Measurements from ENCODE around the gene OR10K1. TPM values are rescaled to one million over a fixed set of nuclear protein-coding genes. Genes with fewer than 3 reads are reported as not detected.

Gene OR10K1
- total RNA-seq, 4 donors from 2014 or later: not detected

DNA sequence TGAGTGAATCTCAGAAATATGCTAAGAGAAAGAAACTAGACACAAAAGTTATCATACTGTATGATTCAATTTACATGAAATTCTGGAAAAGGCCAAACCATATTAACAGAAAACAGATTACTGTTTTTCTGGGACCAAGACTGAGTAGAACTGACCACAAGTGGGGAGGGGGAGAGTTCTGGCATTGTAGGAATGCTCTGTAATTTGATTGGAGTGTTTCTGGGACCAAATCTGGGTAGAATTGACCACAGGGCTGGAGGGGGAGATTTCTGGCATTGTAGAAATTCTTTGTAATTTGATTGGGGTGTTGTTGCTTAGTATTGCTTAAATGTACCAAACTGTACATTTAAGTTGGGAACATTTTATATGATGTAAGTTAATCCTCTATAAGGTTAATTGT lies 3.4 kb upstream of the OR10K1 start:
- H3K9me3 ChIP-seq: no peaks in the 10 kb centered on the region
- intact Hi-C loops (cut with DNase I): no loop called here
- no peaks in the 10 kb centered on the region for H3K4me1 ChIP-seq
- no peak for TF ChIP-seq CTCF (IDR thresholded peaks at IDR 0.05)
- no peak for TF ChIP-seq POLR2A (IDR thresholded peaks at IDR 0.05)
- no peak overlapping the region for H3K27ac ChIP-seq
- DNase-seq: no peak
- no peaks in the 10 kb centered on the region for H3K36me3 ChIP-seq
- no peaks in the 10 kb centered on the region for H3K27me3 ChIP-seq
- no peak overlapping the region for H3K4me3 ChIP-seq

DNA sequence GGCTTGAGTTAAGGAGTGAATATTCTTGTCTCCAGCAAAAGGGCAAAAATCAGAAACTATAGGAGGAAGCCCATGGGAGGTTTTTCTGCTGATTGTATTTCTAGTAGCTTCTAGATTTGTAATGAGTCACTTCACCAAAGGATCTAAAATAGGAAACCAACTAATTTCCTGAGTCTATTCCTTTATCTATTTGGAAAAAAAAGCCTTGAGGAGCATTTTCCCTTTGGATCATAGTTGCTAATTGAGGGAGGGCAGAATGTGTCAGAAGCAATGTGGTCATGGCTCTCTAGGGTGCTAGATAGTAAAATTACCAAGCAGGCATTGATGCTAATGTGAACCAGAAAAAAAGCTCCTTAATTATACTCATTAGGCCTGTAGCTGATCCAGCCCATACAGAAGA lies 10.3 kb downstream of the OR10K1 start, which contains the start of gene OR10R2:
TSS of gene OR10R2 (plus strand) at position 301 of the 400 bp plus-strand sequence. CDS start 106 bp downstream, outside the sequence.
- intact Hi-C loops (cut with DNase I): no loop called here
- no peaks in the 10 kb centered on the region for H3K27me3 ChIP-seq

DNA sequence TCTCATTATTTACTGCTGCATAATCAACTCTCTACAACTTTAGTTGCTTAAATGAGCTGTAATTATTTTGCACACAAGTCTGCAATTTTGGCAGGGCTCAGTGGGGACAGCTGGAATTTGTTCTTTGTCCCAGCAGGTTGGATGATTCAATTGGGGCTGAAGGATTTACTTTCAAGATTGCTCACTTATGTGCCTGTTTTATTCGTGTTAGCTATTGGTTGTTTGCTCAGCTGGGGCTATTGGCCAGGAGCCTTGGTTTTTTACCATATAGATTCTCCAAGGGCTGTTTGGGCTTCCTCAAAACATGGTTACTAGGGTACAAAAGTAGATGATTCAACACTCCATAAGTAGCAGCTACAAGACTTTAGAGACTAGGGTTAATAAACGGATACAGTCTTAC lies 23.8 kb downstream of the OR10K1 start:
- Histone ChIP-seq H3K36me3 (no peaks in the 10 kb centered on the region), H3K4me3 (no peak overlapping the region), H3K27ac (no peak overlapping the region), H3K9me3 (no peaks in the 10 kb centered on the region), H3K27me3 (no peaks in the 10 kb centered on the region), H3K4me1 (no peaks in the 10 kb centered on the region)
- WGBS, 2 donors: 32 to 46% methylated on average over 2 of the region's 2 CpGs
- TF ChIP-seq POLR2A (IDR thresholded peaks at IDR 0.05) (no peak), CTCF (IDR thresholded peaks at IDR 0.05) (no peak)
- DNase-seq: no peak
- intact Hi-C loops (cut with DNase I): no loop called here

More for the DNA sequence above, 10.3 kb downstream of the OR10K1 start, which contains the start of gene OR10R2:
- Histone ChIP-seq H3K27ac (no peak within 1 kb of the TSS), H3K36me3 (no peaks in the 10 kb centered on the region), H3K4me1 (no peaks in the 10 kb centered on the region), H3K4me3 (no peak within 1 kb of the TSS), H3K9me3 (no peaks in the 10 kb centered on the region)
- TF ChIP-seq POLR2A (IDR thresholded peaks at IDR 0.05) (no peak), CTCF (IDR thresholded peaks at IDR 0.05) (no peak)
- DNase-seq: no peak

DNA sequence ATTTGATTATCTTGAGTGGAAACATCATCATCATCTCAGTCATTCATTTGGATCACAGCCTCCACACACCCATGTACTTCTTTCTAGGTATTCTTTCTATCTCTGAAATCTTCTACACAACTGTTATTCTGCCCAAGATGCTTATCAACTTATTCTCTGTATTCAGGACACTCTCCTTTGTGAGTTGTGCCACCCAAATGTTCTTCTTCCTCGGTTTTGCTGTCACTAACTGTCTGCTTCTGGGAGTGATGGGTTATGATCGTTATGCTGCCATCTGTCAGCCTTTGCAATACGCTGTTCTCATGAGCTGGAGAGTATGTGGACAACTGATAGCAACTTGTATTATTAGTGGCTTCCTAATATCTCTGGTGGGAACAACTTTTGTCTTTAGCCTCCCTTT lies 29.7 kb downstream of the OR10K1 start:
- DNase-seq: no peak
- H3K4me1 ChIP-seq: no peaks in the 10 kb centered on the region
- TF ChIP-seq CTCF (IDR thresholded peaks at IDR 0.05) (no peak), POLR2A (IDR thresholded peaks at IDR 0.05) (no peak)
- H3K27ac ChIP-seq: no peak overlapping the region
- 60 to 73% methylated on average over 3 of the region's 3 CpGs for WGBS, 2 donors
- H3K9me3 ChIP-seq: no peaks in the 10 kb centered on the region
- no peaks in the 10 kb centered on the region for H3K27me3 ChIP-seq
- intact Hi-C loops (cut with DNase I): no loop called here
- no peak overlapping the region for H3K4me3 ChIP-seq
- no peaks in the 10 kb centered on the region for H3K36me3 ChIP-seq

DNA sequence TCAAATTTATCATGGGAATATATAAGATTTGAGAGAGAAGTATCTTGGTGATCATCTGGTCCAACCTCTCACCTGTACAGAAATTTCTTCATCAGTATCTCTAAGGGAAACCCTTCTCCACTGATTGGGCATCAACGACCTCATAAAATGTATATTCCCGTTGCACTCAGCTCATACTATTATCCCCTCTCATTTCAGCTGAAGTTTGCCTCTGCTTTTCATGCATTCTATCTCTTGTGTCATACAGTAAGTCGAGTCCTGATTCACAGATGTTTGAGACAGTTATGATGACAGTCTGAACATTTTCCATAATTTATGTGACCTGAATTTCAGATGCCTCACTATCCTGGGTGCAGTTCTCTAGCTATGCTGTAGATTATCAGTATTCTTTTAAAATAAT lies 31.4 kb downstream of the OR10K1 start:
- H3K36me3 ChIP-seq: no peaks in the 10 kb centered on the region
- H3K4me1 ChIP-seq: no peaks in the 10 kb centered on the region
- intact Hi-C loops (cut with DNase I): no loop called here
- DNase-seq: no peak
- H3K27me3 ChIP-seq: no peaks in the 10 kb centered on the region
- no peaks in the 10 kb centered on the region for H3K9me3 ChIP-seq
- WGBS, 2 donors: 43 to 53% methylated on average over 3 of the region's 3 CpGs
- no peak for TF ChIP-seq POLR2A (IDR thresholded peaks at IDR 0.05)
- no peak for TF ChIP-seq CTCF (IDR thresholded peaks at IDR 0.05)
- H3K27ac ChIP-seq: no peak overlapping the region
- no peak overlapping the region for H3K4me3 ChIP-seq
